Neural crest cell (in vitro differentiated cells): ENCODE data around the gene EEF1A2. TPM values are rescaled to one million over a fixed set of nuclear protein-coding genes. Genes with fewer than 3 reads are reported as not detected.

Experiments used
- DNase-seq: peaks from one replicate; pipeline ENCODE4 v3.0.0; 2021; ENCODE audit warnings: low read depth, mixed read lengths, low spot score
- H3K27ac Mint-ChIP-seq: one replicate; pipeline ENCODE4 v1.8.0; 2021; ENCODE audit warnings: mild to moderate bottlenecking, mixed read lengths; ENCODE audit not compliant: unreplicated experiment
- H3K27me3 Mint-ChIP-seq: 2 replicates; pipeline ENCODE4 v1.8.0; 2021; ENCODE audit warnings: low read depth, mild to moderate bottlenecking, mixed read lengths
- H3K36me3 Mint-ChIP-seq: 2 replicates; pipeline ENCODE4 v1.8.0; 2021; ENCODE audit warnings: low read depth, mild to moderate bottlenecking, mixed read lengths
- H3K4me1 Mint-ChIP-seq: 2 replicates; pipeline ENCODE4 v1.8.0; 2021; ENCODE audit warnings: mixed read lengths
- H3K4me3 Mint-ChIP-seq: one replicate; pipeline ENCODE4 v1.8.0; 2021; ENCODE audit warnings: mild to moderate bottlenecking, mixed read lengths
- H3K9me3 Mint-ChIP-seq: 2 replicates; pipeline ENCODE4 v1.8.0; 2021; ENCODE audit warnings: mixed read lengths
- total RNA-seq: library from RNA; stranded (reverse); gene quantifications from 2 replicates; pipeline ENCODE4 v1.2.1, GENCODE V29; 2021
- TF ChIP-seq, protein P1 (sequence below): fragments of 200-600 bp; sonication (generic); conservative IDR thresholded peaks from 2 replicates; pipeline ENCODE4 v1.5.0; 2021; ENCODE audit warnings: antibody characterized with exemption, mild to moderate bottlenecking

Gene EEF1A2
- total RNA-seq, 1 donor from 2014 or later: 4.6 TPM

DNA sequence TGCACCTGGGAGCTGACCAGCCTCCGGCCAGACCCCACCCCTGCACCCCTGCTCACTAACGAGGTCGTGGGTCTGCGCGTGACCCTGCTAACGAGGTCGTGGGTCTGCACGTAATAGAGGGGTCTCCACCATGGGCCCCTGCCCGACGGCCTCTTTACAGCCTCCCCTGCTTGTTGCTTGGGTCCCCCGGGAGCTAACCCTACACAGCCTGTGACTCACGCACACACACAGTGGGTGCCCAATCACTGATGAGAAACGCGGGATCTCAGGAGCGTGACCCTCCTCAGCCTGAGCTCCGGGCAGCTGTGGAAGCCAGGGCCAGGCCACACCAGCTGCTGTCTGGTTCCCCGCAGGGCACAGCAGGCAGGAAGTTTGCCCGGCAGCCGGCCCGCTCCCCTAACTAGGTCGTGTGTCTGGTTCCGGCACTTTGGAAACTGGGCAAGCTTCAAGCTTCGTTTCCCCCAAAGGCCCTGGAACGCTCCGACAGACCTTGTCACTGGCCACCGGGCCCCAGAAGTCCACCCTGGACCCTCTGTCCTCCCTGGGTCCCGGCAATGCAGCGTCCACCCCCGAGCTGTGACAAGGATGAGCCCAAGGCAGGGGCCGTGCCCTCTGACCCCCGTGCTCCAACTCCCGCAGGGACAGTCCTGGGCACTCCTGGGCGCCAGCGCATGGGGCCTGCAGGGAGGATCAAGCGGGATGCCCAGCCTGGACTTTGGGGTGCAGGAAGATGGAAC, 37.5 kb upstream of the EEF1A2 start:
- no peaks in the 10 kb centered on the region for H3K9me3 Mint-ChIP-seq
- H3K27me3 Mint-ChIP-seq: peaks cover 5% of the 10 kb centered on the region
- no peak overlapping the region for H3K27ac Mint-ChIP-seq
- no peak overlapping the region for H3K4me3 Mint-ChIP-seq
- H3K4me1 Mint-ChIP-seq: peaks cover 9% of the 10 kb centered on the region
- H3K36me3 Mint-ChIP-seq: no peaks in the 10 kb centered on the region
- no peak for DNase-seq
- TF ChIP-seq, protein P1, sequence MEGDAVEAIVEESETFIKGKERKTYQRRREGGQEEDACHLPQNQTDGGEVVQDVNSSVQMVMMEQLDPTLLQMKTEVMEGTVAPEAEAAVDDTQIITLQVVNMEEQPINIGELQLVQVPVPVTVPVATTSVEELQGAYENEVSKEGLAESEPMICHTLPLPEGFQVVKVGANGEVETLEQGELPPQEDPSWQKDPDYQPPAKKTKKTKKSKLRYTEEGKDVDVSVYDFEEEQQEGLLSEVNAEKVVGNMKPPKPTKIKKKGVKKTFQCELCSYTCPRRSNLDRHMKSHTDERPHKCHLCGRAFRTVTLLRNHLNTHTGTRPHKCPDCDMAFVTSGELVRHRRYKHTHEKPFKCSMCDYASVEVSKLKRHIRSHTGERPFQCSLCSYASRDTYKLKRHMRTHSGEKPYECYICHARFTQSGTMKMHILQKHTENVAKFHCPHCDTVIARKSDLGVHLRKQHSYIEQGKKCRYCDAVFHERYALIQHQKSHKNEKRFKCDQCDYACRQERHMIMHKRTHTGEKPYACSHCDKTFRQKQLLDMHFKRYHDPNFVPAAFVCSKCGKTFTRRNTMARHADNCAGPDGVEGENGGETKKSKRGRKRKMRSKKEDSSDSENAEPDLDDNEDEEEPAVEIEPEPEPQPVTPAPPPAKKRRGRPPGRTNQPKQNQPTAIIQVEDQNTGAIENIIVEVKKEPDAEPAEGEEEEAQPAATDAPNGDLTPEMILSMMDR: no peak

DNA sequence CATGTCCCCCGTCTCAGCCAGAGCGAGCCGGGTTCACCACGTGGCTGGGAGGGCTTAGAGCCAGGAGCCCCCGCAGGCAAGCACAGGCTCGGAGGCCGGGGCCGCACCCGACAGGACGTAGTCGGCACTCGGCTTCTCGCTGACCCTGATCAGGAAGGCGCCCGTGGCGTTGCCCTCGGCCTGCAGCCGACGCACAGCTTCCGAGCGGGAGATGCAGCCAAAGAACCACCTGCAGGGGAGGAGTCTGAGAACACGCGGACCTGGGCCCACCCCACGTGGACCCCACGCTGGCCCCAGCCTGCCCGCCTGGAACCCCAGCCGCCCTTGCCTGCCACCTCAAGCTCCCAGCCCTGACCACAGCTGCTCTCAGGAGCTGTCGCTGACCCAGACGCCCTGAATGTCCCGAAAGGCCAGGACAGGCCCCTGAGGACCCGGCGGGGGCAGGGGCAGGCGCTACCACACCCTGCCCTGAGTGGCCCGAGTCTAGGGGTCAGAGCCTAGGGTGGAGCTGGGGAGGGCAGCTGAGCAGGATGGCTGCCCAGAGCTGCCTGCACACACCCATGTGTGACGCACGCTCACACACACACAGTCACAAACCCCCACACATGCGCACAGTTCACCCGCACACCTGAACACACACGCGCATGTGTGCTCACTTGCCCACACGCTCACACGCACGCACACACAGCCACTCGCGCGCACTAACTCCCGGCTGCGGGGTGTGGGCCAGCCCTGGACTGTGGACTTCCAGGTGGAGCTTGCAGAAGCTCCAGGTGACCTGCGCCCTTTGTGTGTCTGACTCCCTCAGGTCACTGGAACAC, 36.2 kb upstream of the EEF1A2 start:
- Mint-ChIP-seq H3K27me3 (peaks cover 5% of the 10 kb centered on the region), H3K4me1 (peaks cover 9% of the 10 kb centered on the region), H3K4me3 (no peak overlapping the region), H3K27ac (no peak overlapping the region), H3K36me3 (no peaks in the 10 kb centered on the region), H3K9me3 (no peaks in the 10 kb centered on the region)
- TF ChIP-seq, protein P1: no peak
- no peak for DNase-seq

DNA sequence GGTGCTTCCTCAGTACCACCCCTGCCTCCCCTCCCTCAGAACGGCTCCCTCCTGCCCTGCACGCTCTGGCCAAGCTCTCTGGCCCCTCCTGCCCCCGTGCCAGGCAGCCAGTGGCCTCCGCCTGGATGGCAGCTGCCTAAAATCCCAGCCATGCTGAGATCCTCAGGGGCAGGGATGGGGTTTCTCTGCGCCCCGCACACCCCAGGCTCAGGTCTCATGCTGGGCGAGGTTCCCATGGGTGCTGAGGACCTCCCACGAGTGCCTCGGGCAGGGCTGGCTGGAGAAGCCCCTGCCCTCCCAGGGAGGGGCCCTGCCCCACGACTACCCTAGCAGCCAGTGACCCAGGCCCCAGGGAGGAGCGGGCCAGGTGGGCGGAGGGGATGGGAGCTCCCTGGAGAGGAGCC, 35.5 kb upstream of the EEF1A2 start:
- no peak for DNase-seq
- no peaks in the 10 kb centered on the region for H3K36me3 Mint-ChIP-seq
- no peak overlapping the region for H3K27ac Mint-ChIP-seq
- no peak overlapping the region for H3K4me3 Mint-ChIP-seq
- H3K27me3 Mint-ChIP-seq: peaks cover 5% of the 10 kb centered on the region
- no peaks in the 10 kb centered on the region for H3K9me3 Mint-ChIP-seq
- TF ChIP-seq, protein P1: no peak
- peaks cover 9% of the 10 kb centered on the region for H3K4me1 Mint-ChIP-seq

DNA sequence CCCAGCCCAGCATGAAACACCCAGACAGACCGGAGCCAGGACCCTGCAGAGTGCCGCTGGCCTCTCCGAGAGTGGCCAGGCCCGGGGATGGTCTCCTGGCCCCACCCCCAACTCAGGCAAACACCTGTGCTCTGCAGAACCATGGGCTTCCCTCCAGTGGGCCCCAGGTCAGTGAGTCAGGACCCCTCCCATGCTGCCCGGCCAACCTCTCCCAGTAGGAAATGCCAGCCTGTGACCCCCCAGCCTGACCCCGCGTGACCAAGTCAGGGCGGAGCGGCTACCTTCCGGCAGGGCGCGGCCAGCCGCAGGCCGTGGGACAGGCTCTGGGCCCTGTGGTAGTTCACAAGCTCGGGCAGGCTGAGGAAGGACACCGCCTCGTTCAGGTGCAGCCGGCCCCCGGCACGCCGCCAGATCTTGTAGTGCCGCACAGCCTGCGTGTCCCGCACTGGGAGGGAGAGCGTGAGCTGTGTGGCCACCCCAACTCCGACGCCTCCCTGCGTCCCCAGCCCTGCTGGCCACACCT, 35.0 kb upstream of the EEF1A2 start:
- H3K4me1 Mint-ChIP-seq: peaks cover 13% of the 10 kb centered on the region
- H3K9me3 Mint-ChIP-seq: no peaks in the 10 kb centered on the region
- H3K27ac Mint-ChIP-seq: no peak overlapping the region
- H3K36me3 Mint-ChIP-seq: no peaks in the 10 kb centered on the region
- no peak overlapping the region for H3K4me3 Mint-ChIP-seq
- TF ChIP-seq, protein P1: no peak
- peaks cover 7% of the 10 kb centered on the region for H3K27me3 Mint-ChIP-seq
- DNase-seq: no peak

DNA sequence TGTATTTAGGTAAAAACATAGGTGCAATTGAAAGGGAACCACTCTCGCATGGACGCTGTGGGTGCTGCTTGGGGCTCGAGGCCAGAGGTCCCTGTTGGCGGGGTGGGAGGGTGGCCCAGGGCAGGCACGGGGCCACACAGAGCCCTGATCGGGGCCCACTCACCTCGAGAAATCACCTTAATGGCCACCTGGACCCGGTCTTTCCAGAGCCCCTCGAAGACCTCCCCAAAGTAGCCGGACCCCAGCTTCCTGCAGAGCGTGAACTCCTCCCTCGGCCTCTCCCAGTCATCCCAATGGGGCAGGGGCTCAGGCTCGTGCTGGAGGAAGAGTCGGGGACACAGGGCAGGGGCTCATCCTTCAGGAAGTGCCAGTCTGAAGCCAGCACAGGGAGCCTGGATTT, 34.5 kb upstream of the EEF1A2 start:
- H3K9me3 Mint-ChIP-seq: no peaks in the 10 kb centered on the region
- TF ChIP-seq, protein P1: no peak
- no peaks in the 10 kb centered on the region for H3K36me3 Mint-ChIP-seq
- H3K4me3 Mint-ChIP-seq: no peak overlapping the region
- no peak for DNase-seq
- peaks cover 16% of the 10 kb centered on the region for H3K4me1 Mint-ChIP-seq
- peaks cover 9% of the 10 kb centered on the region for H3K27me3 Mint-ChIP-seq
- no peak overlapping the region for H3K27ac Mint-ChIP-seq
